ENCODE measurements around the gene PRTFDC1.

GRCh38 chr10:24991298-24991697 lies 38.9 kb upstream of the PRTFDC1 start:
- TF ChIP-seq, protein P1, sequence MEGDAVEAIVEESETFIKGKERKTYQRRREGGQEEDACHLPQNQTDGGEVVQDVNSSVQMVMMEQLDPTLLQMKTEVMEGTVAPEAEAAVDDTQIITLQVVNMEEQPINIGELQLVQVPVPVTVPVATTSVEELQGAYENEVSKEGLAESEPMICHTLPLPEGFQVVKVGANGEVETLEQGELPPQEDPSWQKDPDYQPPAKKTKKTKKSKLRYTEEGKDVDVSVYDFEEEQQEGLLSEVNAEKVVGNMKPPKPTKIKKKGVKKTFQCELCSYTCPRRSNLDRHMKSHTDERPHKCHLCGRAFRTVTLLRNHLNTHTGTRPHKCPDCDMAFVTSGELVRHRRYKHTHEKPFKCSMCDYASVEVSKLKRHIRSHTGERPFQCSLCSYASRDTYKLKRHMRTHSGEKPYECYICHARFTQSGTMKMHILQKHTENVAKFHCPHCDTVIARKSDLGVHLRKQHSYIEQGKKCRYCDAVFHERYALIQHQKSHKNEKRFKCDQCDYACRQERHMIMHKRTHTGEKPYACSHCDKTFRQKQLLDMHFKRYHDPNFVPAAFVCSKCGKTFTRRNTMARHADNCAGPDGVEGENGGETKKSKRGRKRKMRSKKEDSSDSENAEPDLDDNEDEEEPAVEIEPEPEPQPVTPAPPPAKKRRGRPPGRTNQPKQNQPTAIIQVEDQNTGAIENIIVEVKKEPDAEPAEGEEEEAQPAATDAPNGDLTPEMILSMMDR (optimal IDR thresholded peaks at IDR 0.05 in 1 of 3, IDR thresholded peaks at IDR 0.05 in 1 of 3, conservative IDR thresholded peaks at IDR 0.05 in 1 of 3; ENCODE audit: extremely low read depth in 1 of 3, insufficient read depth in 2 of 3, low read length in 3 of 3): no peak
- no peak for TF ChIP-seq EZH2 (IDR thresholded peaks at IDR 0.05; ENCODE audit: low read length)
